Activated naive CD8-positive, alpha-beta T cell treated with anti-CD3 and anti-CD28 coated beads, Interleukin-2, amount 50 U/mL, for 24 hours (primary cell): Measurements from ENCODE around the gene PVALB.

ENCODE experiments used
- ATAC-seq: fragments of 150-1000 bp; cut with Tn5 transposase; one replicate; pipeline ENCODE4 v1.10.0; 2021
- DNase-seq: peaks from one replicate; pipeline ENCODE4 v3.0.0; 2021
- H3K27ac Mint-ChIP-seq: one replicate; pipeline ENCODE4 v1.8.0; 2021; ENCODE audit warnings: mild to moderate bottlenecking, mixed read lengths
- H3K27me3 Mint-ChIP-seq: one replicate; pipeline ENCODE4 v1.8.0; 2021; ENCODE audit warnings: mixed read lengths
- H3K36me3 Mint-ChIP-seq: one replicate; pipeline ENCODE4 v1.8.0; 2021; ENCODE audit warnings: low read depth, mixed read lengths
- H3K4me1 Mint-ChIP-seq: one replicate; pipeline ENCODE4 v1.8.0; 2021; ENCODE audit warnings: mixed read lengths
- H3K4me3 Mint-ChIP-seq: one replicate; pipeline ENCODE4 v1.8.0; 2021; ENCODE audit warnings: mild to moderate bottlenecking, moderate library complexity, mixed read lengths
- H3K9me3 Mint-ChIP-seq: one replicate; pipeline ENCODE4 v1.8.0; 2021; ENCODE audit warnings: mixed read lengths

Gene PVALB

DNA sequence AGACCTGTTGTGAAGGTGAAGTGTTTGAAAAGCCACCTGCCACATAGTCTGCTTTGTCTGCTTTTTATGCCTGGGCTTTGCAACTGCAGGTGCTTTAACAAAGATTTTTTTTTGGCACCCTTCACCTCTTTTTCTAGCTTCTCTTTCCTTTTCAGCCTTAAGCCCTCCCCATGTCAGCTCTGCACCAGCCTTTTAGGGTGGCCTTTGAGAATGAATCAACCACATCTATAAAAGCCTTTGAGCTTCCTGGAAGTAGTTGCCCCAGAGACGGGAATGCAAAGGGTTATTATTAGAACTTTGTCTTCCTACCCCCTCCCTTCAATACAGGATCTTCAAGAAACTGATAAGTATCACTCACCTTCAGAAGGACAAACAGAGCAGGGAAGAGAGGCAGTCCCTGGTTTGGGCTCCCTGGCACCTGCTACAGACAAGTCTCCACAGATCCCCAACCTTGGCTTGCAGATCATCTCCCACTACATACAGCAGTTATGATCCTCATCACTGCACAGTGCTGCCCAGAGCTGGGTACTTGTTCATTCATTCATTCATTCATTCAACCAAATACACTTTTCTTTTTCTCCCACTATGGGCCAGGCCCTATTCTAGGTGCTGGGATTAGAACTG lies 8.0 kb downstream of the PVALB start:
- no peaks in the 10 kb centered on the region for H3K36me3 Mint-ChIP-seq
- H3K27ac Mint-ChIP-seq, result no peak overlapping the region
- DNase-seq (no peak), ATAC-seq (no peak)
- no peak overlapping the region for H3K4me3 Mint-ChIP-seq
- no peaks in the 10 kb centered on the region for H3K9me3 Mint-ChIP-seq
- peaks cover 8% of the 10 kb centered on the region for H3K27me3 Mint-ChIP-seq
- H3K4me1 Mint-ChIP-seq, result peaks cover 14% of the 10 kb centered on the region

DNA sequence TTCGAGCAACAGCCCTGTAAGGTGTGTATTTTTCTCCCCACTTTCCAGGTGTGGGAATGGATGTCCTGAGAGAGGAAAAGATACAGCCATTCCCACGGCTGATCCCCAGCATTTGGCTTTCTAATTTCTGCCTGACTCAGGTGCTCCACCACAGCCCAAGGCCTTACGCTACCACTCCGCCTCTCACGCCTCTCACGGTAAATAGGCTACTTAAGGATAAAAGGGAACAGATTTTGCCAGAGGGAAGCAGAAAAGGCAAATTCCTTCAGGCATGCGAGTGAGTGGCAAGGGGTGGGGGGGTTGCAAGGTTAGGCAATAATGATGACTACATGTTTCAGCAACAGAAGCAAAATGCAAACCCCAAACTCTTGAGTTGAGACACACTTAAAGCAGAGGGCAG lies 9.2 kb downstream of the PVALB start:
- H3K27ac Mint-ChIP-seq, result no peak overlapping the region
- DNase-seq (no peak), ATAC-seq (no peak)
- H3K27me3 Mint-ChIP-seq, result peaks cover 2% of the 10 kb centered on the region
- H3K36me3 Mint-ChIP-seq, result no peaks in the 10 kb centered on the region
- no peaks in the 10 kb centered on the region for H3K9me3 Mint-ChIP-seq
- H3K4me3 Mint-ChIP-seq, result no peak overlapping the region
- peaks cover 14% of the 10 kb centered on the region for H3K4me1 Mint-ChIP-seq

DNA sequence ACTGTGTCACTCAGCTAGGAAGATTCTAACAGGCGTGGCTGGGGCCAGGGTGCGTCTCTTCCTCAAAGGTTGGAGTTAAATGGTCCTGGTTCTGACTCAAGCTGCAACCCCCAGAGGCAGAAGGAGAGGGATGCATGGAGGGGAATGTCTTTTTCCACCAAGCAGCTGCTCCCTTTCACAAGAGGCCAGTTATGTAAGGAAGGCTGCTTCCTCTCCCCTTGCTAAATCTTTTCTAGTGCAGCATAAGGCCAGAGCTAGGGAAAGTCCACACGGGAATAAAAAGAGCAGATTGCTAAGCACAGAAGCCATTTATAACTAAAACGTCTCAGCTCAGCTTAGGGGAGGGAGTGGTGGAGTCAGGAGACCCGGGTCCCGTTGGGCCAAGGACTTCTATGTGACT lies 10.0 kb downstream of the PVALB start:
- ATAC-seq, result no peak
- Mint-ChIP-seq H3K27me3 (peaks cover 2% of the 10 kb centered on the region), H3K4me1 (peaks cover 14% of the 10 kb centered on the region), H3K36me3 (no peaks in the 10 kb centered on the region), H3K4me3 (no peak overlapping the region), H3K27ac (no peak overlapping the region), H3K9me3 (no peaks in the 10 kb centered on the region)
- DNase-seq, result no peak

DNA sequence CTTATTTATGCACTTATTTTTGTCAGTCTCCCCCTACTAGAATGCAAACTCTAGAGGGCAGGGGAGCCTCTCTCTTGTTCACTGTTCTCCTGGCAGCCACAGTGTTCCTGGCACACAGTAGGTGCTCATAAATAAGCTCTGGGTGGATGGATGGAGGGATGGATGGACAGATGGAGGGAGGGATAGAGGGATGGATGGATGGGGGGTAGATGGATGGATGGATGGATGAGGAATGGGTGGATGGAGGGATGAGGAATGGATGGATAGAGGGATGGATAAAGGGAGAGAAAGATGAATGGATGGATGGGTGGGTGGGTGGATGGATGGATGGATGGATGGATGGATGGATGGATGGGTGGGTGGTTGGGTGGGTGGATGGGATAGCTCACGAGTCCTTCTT lies 13.5 kb downstream of the PVALB start:
- no peak for DNase-seq
- H3K27me3 Mint-ChIP-seq, result peaks cover 2% of the 10 kb centered on the region
- ATAC-seq, result no peak
- no peaks in the 10 kb centered on the region for H3K9me3 Mint-ChIP-seq
- H3K4me3 Mint-ChIP-seq, result no peak overlapping the region
- no peak overlapping the region for H3K27ac Mint-ChIP-seq
- no peaks in the 10 kb centered on the region for H3K36me3 Mint-ChIP-seq
- H3K4me1 Mint-ChIP-seq, result peaks cover 6% of the 10 kb centered on the region

DNA sequence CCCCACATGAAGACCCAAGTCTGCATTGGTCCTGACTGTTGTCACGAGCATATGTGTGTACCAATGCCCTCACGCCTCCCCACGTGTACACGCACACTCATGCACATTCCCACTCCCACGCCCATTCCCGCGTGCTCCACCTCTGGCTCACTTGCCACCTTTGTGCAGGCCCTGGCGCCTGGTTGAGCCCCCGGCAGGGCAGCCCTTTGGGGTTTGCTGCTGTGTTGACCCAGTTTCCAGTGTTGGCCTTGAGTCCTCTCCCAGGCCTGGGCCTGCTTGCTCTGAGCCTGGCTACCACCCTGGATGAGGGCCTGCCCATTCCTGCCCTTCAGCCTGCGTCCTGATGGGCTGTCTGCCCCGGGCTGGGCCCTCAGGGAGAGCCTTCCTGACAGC lies 18.2 kb downstream of the PVALB start:
- no peaks in the 10 kb centered on the region for H3K36me3 Mint-ChIP-seq
- no peak for ATAC-seq

DNA sequence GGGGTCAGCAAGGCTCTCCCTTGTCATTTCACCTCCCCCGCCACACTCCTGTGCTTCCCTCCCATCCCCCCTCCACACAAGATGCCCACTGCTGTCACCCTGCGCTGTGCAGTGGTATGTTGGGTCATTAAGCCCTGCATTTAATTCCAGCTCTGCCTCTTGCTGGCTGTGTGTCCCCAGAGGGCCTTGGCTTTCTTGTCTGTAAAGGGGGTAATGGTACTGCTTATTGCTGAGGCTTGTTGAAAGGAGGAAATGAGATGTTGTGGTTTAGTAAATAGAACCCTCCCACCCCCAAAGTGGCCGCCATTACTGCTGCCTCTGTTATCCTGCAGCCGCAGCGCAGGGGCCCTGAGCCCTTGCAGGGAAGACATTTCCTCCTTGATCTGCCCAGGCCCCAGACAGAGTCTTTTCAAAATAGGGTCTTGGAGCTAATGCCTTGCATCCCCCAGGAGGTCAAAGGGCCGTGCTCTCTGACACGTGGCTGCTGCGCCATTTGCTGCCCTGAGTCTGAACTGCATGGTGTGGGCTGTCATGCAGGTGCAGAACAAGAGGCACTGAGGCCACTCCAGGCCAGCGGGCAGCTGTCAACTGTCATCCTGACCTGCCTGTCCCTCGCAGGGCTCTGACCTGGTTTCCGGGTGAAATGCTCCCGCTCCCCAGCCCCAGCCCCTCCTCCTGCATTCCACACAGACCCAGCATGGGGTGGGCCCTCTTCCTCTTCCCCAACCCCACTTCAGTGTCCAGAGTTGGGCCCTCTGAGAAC lies 18.7 kb downstream of the PVALB start:
- no peak overlapping the region for H3K4me3 Mint-ChIP-seq
- H3K27ac Mint-ChIP-seq, result no peak overlapping the region
- ATAC-seq (no peak), DNase-seq (no peak)
- H3K9me3 Mint-ChIP-seq, result no peaks in the 10 kb centered on the region
- no peaks in the 10 kb centered on the region for H3K36me3 Mint-ChIP-seq
- H3K27me3 Mint-ChIP-seq, result peaks cover 4% of the 10 kb centered on the region
- no peaks in the 10 kb centered on the region for H3K4me1 Mint-ChIP-seq

More for the DNA sequence above, 18.2 kb downstream of the PVALB start:
- Mint-ChIP-seq H3K27me3 (peaks cover 4% of the 10 kb centered on the region), H3K4me1 (no peaks in the 10 kb centered on the region), H3K4me3 (no peak overlapping the region), H3K9me3 (no peaks in the 10 kb centered on the region), H3K27ac (no peak overlapping the region)
- DNase-seq, result no peak

DNA sequence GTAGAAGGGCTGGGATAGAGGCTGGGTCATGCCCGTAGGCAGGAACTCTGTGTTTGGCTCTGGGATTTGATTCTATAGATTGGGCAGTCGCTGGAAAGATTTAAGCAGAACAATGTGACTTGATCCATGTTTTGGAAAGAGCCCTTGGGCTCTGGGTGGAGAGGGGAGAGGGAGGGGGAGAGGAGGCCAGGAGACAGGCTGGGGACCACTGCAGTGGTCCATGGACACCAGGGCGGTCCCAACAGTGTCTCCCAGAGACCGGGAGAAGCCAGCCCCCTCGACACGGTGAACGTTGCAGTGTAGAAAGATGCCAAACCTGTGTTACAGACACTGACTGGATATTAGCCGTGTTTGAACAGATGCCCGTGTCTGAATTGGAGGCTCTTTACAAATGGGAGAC lies 19.5 kb downstream of the PVALB start:
- H3K36me3 Mint-ChIP-seq, result no peaks in the 10 kb centered on the region
- H3K4me1 Mint-ChIP-seq, result no peaks in the 10 kb centered on the region
- H3K27ac Mint-ChIP-seq, result no peak overlapping the region
- no peak for DNase-seq
- H3K4me3 Mint-ChIP-seq, result no peak overlapping the region
- H3K27me3 Mint-ChIP-seq, result peaks cover 3% of the 10 kb centered on the region
- ATAC-seq, result no peak
- H3K9me3 Mint-ChIP-seq, result no peaks in the 10 kb centered on the region

DNA sequence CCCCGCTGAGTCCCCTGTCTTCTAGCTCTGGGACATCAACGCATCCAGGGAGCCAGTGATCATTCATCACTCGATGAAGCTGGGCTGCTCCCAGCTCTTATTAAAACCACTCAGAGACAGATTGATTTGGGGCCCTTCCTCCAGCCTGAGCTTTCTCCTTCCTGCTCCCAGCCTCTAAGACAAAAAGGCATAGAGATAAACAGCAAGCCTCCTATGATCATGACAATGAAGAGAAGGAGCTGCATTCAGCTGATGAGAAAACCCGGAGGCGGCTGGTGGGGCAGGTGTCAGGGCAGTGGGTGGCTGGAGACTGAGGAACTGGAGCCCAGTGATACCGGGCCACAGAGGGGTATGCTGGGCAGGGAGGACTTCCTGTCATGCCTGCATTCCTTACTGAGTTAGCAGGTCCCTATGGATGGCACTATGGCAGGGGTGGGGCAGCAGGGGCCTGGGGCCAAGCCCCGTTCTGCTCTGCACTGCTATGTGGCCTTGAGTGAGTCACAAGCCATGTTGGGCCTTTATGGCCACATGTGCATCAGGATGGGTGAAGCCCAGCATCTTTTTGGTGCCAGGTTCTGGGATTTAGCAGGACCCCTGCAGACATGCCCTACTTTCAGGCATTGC lies 20.2 kb downstream of the PVALB start:
- no peak overlapping the region for H3K27ac Mint-ChIP-seq
- H3K27me3 Mint-ChIP-seq, result peaks cover 3% of the 10 kb centered on the region

DNA sequence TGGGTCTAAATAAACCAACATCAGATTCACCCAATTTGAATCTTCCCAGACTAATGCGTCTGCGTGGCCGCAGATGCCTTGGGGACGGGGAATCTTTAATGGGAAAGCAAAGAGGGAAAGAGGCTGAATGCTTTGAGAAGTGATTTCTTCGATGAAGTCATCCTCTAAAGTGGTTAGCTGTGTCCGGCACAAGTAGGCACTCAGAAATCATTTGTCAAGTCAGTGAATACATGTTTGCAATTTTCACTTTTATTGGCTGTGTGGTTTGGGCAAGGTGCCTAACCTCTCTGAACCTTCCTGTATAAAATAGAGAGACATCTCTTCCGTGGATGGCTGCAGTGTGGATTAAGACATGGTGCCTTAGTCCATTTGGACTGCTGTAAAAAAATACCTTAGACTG lies 21.2 kb downstream of the PVALB start:
- ATAC-seq (no peak), DNase-seq (no peak)
- Mint-ChIP-seq H3K4me3 (no peak overlapping the region), H3K27ac (no peak overlapping the region), H3K36me3 (no peaks in the 10 kb centered on the region), H3K4me1 (peaks cover 2% of the 10 kb centered on the region), H3K9me3 (no peaks in the 10 kb centered on the region), H3K27me3 (peaks cover 3% of the 10 kb centered on the region)

More for the DNA sequence above, 20.2 kb downstream of the PVALB start:
- no peaks in the 10 kb centered on the region for H3K9me3 Mint-ChIP-seq
- H3K4me1 Mint-ChIP-seq, result no peaks in the 10 kb centered on the region
- DNase-seq (no peak), ATAC-seq (no peak)
- no peaks in the 10 kb centered on the region for H3K36me3 Mint-ChIP-seq
- H3K4me3 Mint-ChIP-seq, result no peak overlapping the region

DNA sequence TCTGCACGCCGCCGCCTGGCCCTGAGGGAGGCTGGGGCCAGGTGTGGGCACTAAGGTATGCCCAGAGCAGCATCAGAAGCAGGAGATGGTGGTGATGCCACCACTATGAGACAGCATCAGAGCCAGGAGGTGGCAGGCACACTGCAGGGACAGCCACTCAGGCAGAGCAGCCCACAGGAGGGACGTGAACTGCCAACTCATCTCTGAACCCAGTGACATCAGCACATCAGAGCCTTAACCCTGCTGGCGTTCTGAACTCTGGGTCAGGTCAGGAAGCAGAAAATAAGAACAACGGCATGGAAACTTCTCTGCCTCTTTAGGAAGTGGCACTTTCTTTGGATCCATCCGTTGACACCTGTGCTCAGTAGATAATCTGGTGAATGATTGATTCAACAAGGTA lies 26.2 kb downstream of the PVALB start:
- Mint-ChIP-seq H3K4me3 (no peak overlapping the region), H3K27ac (no peak overlapping the region), H3K27me3 (peaks cover 5% of the 10 kb centered on the region), H3K4me1 (peaks cover 3% of the 10 kb centered on the region), H3K9me3 (no peaks in the 10 kb centered on the region), H3K36me3 (no peaks in the 10 kb centered on the region)
- DNase-seq (peak; percentile 27), ATAC-seq (peak; percentile 86)

DNA sequence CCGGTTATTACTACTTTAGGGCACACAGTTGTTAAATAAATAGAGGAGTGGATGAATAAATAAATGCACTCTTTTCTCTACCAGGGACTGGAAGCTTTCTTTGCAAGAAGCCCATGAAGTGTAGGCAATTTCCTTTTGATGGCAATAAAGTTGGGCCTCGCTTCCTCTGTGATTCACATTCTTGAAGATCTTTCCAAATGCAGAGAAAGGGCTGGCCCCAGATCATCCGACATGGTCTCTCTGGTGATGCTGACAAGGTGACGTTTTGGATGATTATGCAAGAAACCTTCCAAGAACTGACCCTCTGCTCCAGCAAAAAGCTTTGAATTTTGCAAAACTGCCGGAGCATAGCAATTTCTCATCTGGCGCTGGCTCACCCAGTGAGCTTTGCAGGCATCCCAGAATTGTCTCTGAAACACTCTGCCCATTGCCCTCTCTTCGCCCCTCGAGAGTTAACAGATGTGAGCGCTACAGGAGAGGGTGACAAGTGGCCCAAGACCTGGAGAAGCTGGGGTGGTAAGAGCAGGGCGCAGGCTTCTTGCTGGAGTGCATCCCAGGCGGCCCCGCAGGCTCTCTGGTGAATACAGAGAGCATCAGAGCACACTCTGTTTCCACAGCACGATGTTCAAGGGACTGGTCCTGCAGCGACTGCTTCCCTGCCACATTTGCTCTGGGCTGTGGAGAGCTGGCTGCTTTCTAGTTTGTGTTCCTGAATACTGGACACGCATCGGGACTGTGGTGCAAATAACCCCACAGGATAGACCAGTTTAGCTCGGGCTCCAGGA lies 29.4 kb downstream of the PVALB start:
- Mint-ChIP-seq H3K27ac (no peak overlapping the region), H3K4me3 (no peak overlapping the region), H3K36me3 (no peaks in the 10 kb centered on the region), H3K27me3 (peaks cover 7% of the 10 kb centered on the region), H3K9me3 (no peaks in the 10 kb centered on the region), H3K4me1 (peaks cover 10% of the 10 kb centered on the region)
- ATAC-seq, result no peak
- DNase-seq, result no peak

DNA sequence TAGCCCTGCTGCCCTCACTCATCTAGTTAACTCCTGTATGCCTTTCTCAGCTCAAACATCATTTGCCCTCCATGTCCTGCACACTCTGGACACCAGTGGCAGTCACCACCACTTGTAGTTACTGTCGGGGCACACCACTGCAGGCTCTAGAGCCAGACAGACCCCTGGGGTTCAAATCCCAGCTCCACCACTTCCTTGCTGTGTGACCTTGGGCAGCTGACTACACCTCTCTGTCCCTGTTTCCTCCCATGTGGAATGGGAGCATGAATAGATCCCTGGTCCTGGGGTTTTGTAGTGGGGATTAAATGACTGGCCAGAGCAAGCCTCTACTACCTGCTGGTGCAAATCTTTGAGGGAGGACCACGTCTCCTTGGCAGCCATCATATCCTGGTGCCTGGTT lies 33.1 kb downstream of the PVALB start:
- H3K4me3 Mint-ChIP-seq, result no peak overlapping the region
- peaks cover 26% of the 10 kb centered on the region for H3K4me1 Mint-ChIP-seq
- H3K9me3 Mint-ChIP-seq, result no peaks in the 10 kb centered on the region
- ATAC-seq (no peak), DNase-seq (no peak)
- H3K27me3 Mint-ChIP-seq, result peaks cover 5% of the 10 kb centered on the region
- no peaks in the 10 kb centered on the region for H3K36me3 Mint-ChIP-seq
- no peak overlapping the region for H3K27ac Mint-ChIP-seq

DNA sequence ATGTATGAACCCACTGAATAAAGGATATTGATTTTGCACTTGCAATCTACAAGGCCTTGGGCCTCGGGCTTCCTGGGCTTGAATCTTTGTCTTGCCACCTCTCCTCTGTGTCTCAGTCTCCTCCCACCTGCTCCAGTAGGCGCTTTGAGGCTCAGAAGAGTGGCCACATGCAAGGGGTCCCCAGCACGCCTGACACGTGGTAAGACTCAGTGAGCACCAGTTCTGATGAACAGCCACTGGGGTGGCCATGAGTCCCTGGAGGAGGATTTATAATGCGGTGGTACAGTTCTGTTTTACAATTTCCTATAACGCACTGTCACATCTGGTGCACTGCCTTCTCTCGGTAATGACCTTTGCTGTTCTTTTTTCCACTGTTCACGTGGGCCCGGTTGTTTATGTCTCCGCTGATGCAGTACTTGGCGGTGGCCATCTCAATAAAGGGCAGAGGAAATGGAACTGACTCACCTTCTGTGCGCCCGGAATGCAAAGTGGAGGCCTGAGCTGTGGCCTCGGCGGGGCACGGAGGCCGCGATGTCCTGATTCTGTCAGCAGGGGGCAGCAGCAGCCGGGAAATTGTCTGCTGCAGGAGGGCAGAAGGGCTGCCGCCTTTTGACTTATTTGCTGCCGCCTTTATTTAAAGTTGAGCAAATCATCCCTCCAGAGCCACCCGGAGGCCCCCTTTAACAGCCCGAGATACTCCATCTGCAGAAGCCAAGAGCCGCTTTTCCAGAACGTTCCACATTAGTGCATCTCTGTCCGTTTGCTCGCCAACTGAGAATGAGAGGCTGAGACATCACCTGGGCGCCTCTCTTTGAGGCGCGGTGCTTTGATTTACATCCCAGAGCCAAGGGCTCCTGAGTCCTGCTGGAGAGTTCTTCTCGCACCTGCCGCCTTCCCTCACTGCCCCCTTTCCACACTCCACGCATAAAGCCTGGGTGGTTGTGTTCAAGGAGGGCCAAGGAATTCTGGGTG lies 34.9 kb downstream of the PVALB start:
- Mint-ChIP-seq H3K4me3 (peak overlapping the region; percentile 53), H3K36me3 (no peaks in the 10 kb centered on the region), H3K27ac (peak overlapping the region; percentile 93), H3K4me1 (peaks cover 43% of the 10 kb centered on the region), H3K9me3 (no peaks in the 10 kb centered on the region), H3K27me3 (peaks cover 5% of the 10 kb centered on the region)
- ATAC-seq (peak; percentile 98), DNase-seq (peak; percentile 91)

DNA sequence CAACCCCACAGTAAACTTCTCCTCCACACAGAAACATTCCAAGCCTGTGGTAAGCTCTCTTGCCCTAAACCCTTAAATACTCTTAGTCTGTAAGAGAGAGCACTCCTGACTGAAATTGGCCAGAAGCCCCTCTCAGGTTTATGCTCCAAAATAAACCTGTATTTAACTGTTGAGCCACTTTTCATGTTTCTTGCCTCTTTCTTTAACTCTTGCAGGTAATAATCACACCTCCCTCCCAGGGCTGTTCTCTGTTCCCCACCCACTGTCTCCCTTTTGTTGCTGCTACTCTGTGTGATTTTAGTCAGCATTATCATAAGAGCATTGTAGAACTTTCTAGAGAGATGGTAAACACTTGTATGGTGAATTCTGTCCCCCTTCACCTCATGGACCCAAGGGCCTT lies 38.8 kb downstream of the PVALB start:
- Mint-ChIP-seq H3K4me1 (peaks cover 56% of the 10 kb centered on the region), H3K27me3 (peaks cover 5% of the 10 kb centered on the region), H3K36me3 (no peaks in the 10 kb centered on the region), H3K27ac (peak overlapping the region; percentile 12), H3K4me3 (no peak overlapping the region), H3K9me3 (no peaks in the 10 kb centered on the region)
- DNase-seq (no peak), ATAC-seq (no peak)
